GM21737 (cell line): ENCODE results near the gene UBE2E2.
A peak's percentile ranks its signal among the peaks of the same experiment; 100 is the strongest.

Source experiments
- ATAC-seq: cut with Tn5 transposase; IDR thresholded peaks from one replicate; pipeline ENCODE4 v1.9.1; 2021; ENCODE audit warnings: mild to moderate bottlenecking, moderate library complexity; ENCODE audit not compliant: unreplicated experiment

The UBE2E2 gene

DNA sequence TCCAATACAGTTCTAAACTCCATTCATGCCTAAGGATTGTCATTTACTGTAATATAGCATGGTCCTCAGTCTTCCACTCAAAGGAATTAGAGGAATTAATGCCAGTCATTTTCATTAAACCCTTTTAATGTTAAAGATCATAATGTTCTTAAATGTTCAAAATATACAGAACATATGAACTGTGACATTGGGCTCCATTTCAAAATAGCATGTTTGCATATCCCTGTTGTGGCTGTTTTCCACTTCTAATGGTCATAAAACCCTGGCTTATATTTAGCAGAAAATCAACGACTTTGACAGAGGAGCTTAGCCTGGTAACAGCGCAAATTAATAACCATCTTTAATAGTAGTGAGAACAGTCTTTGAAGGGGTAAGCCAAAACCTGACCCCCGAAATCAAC lies 260.7 kb downstream of the UBE2E2 start:
- ATAC-seq = no peak

- no peak for ATAC-seq
These were observed 262.4 kb downstream of the UBE2E2 start for GRCh38 chr3:23465569-23465968.

- ATAC-seq = no peak
These were observed 265.1 kb downstream of the UBE2E2 start for GRCh38 chr3:23468203-23468602.

DNA sequence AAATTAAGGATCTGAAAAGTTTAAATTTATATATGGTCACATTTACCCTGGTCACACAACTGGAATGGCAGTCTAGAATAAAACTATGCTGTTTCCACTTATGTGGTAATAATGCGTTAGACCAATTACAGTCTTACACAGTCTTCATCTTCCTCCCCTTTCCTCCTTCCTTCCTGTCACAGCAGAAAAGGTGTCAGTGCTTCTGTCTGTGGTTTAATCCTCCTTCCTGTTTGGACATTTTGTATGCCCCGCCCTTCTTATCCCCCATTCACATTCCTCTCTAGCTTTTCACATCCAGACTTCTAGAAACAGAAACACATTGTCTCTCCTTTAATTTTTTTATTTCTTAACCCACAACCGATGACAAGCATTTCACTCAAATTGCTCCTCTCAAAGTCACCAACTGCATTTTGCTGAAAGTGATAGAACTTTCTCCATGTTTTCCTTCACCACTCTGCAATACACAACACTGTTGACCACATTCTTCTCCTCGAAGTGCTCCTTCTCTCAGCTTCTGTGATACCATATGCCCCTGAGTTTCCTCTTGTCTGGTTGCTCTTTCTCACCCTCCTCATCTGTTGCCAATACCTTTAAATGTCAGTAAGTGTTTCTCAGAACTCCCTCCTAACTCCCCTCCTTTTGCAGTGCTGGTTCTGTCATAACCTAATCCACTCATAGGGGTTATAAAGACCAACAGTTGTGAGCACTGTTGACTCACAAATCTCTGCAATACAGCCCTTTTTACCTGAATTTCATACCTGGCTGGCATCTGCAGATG lies 271.6 kb downstream of the UBE2E2 start:
- no peak for ATAC-seq

DNA sequence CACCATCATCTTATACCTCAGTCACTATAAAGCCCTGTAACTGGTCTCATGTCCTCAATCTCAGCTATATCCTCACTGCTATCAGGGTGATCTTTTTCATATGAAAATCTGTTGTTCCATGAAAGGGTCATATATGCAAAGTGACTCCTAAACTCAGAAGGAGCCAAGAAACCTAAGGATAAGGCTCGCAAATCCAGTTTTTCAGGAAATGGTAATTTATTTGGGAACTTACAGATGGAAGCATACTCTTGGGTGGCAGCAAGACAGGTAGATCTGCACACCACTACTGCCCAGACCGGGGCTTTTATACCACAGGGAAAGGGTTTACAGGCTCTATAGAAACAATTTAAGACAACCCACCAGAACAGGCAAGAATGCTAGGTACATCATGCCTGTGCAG lies 272.3 kb downstream of the UBE2E2 start:
- no peak for ATAC-seq

DNA sequence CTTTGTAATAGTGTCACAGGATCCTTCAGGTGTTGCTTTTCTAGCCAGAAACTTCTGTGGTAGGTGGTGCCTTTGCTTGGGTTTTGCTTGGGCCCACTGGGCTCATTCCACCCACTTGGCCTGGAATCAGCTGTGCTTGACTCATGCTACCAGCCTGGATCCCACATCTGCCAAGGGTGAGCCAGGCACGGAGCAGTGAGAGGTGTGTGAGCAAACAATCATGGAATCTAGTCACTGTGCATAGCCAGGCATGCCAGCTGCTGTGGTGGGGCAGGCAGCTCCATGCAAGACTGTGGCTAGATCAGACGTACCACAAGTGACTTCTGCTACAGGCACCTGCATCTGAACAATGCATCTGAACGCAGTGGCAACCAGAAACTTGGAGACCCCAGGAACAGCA lies 275.9 kb downstream of the UBE2E2 start:
- no peak for ATAC-seq

GRCh38 chr3:23479615-23480328 lies 276.6 kb downstream of the UBE2E2 start:
- no peak for ATAC-seq

- ATAC-seq = no peak
These were observed 277.2 kb downstream of the UBE2E2 start for GRCh38 chr3:23480329-23480714.

- ATAC-seq = no peak
These were observed 278.0 kb downstream of the UBE2E2 start for GRCh38 chr3:23481011-23481615.

- ATAC-seq = no peak
These were observed 278.6 kb downstream of the UBE2E2 start for GRCh38 chr3:23481616-23482278.

DNA sequence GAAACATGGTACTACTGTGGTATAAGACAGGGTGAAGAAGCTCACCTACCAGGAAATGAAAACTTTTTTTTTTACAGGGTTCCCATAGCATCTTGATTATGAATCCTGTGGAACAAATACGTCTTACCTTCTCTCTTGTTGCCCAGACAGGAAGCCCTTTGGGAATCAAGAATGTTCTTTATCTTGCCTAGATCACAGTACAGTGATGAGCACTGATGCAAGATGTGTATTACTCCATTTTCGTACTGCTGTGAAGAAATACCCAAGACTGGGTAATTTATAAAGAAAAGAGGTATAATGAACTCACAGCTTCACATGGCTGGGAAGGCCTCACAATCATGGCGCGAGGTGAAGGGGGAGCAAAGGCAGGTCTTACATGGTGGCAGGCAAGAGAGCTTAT lies 281.3 kb downstream of the UBE2E2 start:
- ATAC-seq = no peak

DNA sequence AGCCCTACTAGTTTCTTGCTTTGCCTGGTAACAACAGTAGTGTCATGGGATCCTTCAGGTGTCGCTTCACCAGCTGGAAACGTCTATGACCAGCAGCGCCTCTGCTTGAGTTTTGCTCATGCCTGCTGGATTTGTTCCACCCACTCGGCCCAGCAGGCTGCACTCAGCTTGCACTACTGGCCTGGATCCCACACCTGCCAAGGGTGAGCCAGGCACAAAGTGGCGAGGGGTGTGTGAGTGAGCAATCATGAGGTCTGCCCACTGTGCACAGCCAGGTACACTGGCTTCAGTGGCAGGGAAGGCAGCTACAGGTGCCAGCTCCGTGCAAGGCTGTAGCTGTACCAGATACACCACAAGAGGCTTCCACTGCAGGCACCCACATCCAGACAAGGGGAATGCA lies 282.8 kb downstream of the UBE2E2 start:
- ATAC-seq = no peak

GRCh38 chr3:23487015-23487414 lies 283.9 kb downstream of the UBE2E2 start:
- ATAC-seq = no peak

- ATAC-seq = no peak
These were observed 285.5 kb downstream of the UBE2E2 start for GRCh38 chr3:23488618-23489017.

DNA sequence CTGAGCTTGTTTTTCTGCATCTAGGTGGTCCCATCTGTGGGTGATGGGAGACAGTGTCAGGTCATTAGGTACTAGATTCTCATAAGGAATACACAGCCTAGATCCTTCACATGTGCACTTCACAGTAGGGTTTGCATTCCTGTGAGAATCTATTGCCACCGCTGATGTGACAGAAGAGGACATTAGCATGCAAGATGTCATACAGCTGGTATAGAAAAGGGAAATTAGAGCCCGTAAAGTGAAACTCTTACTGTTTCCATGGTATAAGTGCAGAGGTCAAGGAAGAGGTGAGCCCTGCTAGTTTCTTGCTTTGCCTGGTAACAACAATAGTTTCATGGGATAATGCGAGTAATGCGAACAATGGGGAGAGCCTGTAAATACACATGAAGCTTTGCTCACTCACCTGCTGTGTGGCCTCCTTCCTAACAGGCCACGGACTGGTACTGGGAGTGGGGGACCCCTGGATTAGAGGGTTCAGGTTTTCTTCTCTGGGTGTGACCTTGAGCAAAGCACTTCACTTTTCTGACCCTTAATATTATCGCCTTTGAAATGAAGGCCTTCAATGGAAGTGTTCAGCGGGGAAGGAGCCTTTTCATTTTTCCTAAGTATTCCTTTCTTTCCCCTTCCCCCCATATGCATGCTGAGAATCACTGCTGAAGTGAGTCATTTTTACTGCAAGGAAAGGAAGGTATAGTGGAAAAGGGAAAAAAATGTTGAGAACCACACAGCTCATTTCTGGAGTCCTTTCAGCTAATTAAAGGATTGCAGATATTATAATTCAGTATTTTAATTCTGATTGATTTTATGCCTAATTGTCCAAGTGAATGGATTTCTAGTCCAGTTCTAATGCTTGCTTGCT lies 286.4 kb downstream of the UBE2E2 start:
- ATAC-seq = no peak

- no peak for ATAC-seq
These were observed 287.3 kb downstream of the UBE2E2 start for GRCh38 chr3:23490459-23490858.

DNA sequence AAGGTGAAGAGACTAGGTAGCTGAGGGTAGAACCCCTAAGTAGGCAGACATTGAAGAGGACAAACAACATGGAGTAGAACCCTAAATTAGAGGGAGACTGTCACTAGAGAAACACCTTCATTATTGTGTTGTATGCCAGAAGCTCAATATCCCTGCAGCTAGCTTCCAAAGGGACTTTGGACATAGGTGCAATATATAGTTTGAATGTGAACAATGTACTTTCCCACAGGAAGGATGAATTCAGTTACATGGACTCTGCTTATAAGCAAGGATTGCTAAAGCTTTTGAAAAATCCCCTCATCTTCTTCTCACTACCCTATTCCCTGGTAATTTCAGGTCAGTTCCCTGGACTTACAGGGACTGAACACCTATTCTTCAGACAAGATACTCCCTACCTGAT lies 288.9 kb downstream of the UBE2E2 start:
- no peak for ATAC-seq

GRCh38 chr3:23493889-23494288 lies 290.8 kb downstream of the UBE2E2 start:
- ATAC-seq = no peak

GRCh38 chr3:23494967-23495366 lies 291.8 kb downstream of the UBE2E2 start:
- ATAC-seq = no peak

DNA sequence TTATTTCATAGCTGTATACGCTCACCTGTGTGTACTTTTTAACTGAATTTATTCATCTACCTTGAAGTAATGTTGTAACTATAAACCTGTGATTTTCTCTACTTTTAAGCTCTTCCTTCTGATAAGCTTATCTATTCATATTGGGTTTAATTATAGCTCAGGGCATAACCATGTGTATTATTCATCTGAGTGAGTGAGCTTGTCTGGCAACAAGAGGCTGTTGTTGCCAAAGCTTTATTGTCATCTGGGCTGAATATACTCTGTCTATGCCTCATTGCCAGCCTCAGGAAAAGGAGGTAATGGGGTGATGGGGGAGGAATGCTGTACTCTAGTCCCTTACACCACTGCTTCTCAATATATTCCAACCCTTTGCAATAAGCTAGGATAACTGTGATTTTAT lies 292.4 kb downstream of the UBE2E2 start:
- no peak for ATAC-seq

- ATAC-seq = peak; percentile 77
These were observed 293.0 kb downstream of the UBE2E2 start for GRCh38 chr3:23496165-23496564.
